ACHN (cell line): ENCODE data around the gene POLR3K.

Experiments used
- DNase-seq: peaks from one replicate; pipeline ENCODE4 v3.0.0-alpha.2; 2015
- in situ Hi-C: cut with HindIII; loops from 2 replicates; pipeline ENCODE4 v1.10.0; 2017; ENCODE audit warnings: low sequenced_read_pairs, low pct_ligation_motif_present, low pct_unique_long_range_greater_than_20kb

Gene POLR3K

GRCh38 chr16:83060-83603 is 29.7 kb upstream of the POLR3K start:
- DNase-seq, result no peak
- in situ Hi-C loops, result no loop called here

GRCh38 chr16:79151-80054 is 26.0 kb upstream of the POLR3K start:
- in situ Hi-C loops, result no loop called here
- DNase-seq, result no peak

GRCh38 chr16:78444-79150 is 25.2 kb upstream of the POLR3K start:
- in situ Hi-C loops, result no loop called here
- DNase-seq, result peak; percentile 52

GRCh38 chr16:77807-78443 is 24.5 kb upstream of the POLR3K start, which contains the start of gene MPG:
Gene MPG (plus strand): TSS chr16:78225. CDS start chr16:78310, 85 bp downstream.
- DNase-seq, result peak; percentile 87
- in situ Hi-C loops, result no loop called here

- DNase-seq, result peak; percentile 78
- in situ Hi-C loops, result no loop called here
Observed at GRCh38 chr16:77273-77806, 23.9 kb upstream of the POLR3K start.

GRCh38 chr16:76535-77272 is 23.3 kb upstream of the POLR3K start:
- in situ Hi-C loops, result no loop called here
- peak; percentile 46 for DNase-seq

- DNase-seq, result no peak
- in situ Hi-C loops, result no loop called here
Observed at GRCh38 chr16:75580-76501, 22.4 kb upstream of the POLR3K start.

- in situ Hi-C loops, result no loop called here
- no peak for DNase-seq
Observed at GRCh38 chr16:74747-75334, 21.4 kb upstream of the POLR3K start.

- DNase-seq, result no peak
- in situ Hi-C loops, result no loop called here
Observed at GRCh38 chr16:74051-74746, 20.8 kb upstream of the POLR3K start.

- DNase-seq, result peak; percentile 78
- in situ Hi-C loops, result no loop called here
Observed at GRCh38 chr16:72561-73548, 19.4 kb upstream of the POLR3K start, which contains the start of gene RHBDF1. Gene RHBDF1 (minus strand): TSS chr16:72631. CDS start chr16:65015, 7,616 bp downstream.

- DNase-seq, result peak; percentile 87
- in situ Hi-C loops, result no loop called here
Observed at GRCh38 chr16:71540-72401, 18.4 kb upstream of the POLR3K start.

- DNase-seq, result no peak
- in situ Hi-C loops, result no loop called here
Observed at GRCh38 chr16:71210-71539, 17.8 kb upstream of the POLR3K start.

- DNase-seq, result no peak
- in situ Hi-C loops, result no loop called here
Observed at GRCh38 chr16:69181-69580, 15.8 kb upstream of the POLR3K start.
